IMR-90 (cell line): Measurements from ENCODE around the gene BZW2. TPM values are rescaled to one million over a fixed set of nuclear protein-coding genes. Genes with fewer than 3 reads are reported as not detected.

Experiments
- ATAC-seq: fragments of 200-7000 bp; cut with Tn5 transposase; 2 replicates; pipeline ENCODE4 v1.9.1; 2020; ENCODE audit warnings: low read depth, mild to moderate bottlenecking, moderate library complexity
- BruUV-seq: library from RNA; stranded (reverse); fragments of 400-500 nt; replicated peaks from 2 replicates; lab custom pipeline; 2021; lab: Mats Ljungman, UMichigan
- CTCF ChIA-PET: fragments of 300-600 bp; formaldehyde crosslinking; extraction: SDS; loops from one replicate; lab custom pipeline; 2021; ENCODE audit warnings: antibody characterized with exemption; lab: Yijun Ruan, JAX
- POLR2A ChIA-PET: fragments of 300-600 bp; sonication (Branson Sonifier 250); formaldehyde crosslinking; loops from one replicate; lab custom pipeline; 2022; ENCODE audit warnings: antibody characterized with exemption; ENCODE audit not compliant: unreplicated experiment; lab: Charles Lee
- DNase-seq: peaks from one replicate; pipeline ENCODE4 v3.0.0; 2013
- H2AFZ ChIP-seq: replicated peaks from 2 replicates; pipeline ENCODE3; 2013; ENCODE audit warnings: low read length, mild to moderate bottlenecking; ENCODE audit not compliant: poor library complexity
- H2AK5ac ChIP-seq: 2 replicates; pipeline ENCODE4 v1.6.1; 2013; ENCODE audit warnings: low read depth, low read length, inconsistent platforms
- H2AK9ac ChIP-seq: replicated peaks from 2 replicates; pipeline ENCODE3; 2013; ENCODE audit warnings: mild to moderate bottlenecking, low read depth, low read length, moderate library complexity; ENCODE audit not compliant: poor library complexity
- H2BK120ac ChIP-seq: 2 replicates; pipeline ENCODE4 v1.6.1; 2013; ENCODE audit warnings: low read depth, low read length, inconsistent platforms
- H2BK15ac ChIP-seq: 3 replicates; pipeline ENCODE4 v1.6.1; 2013; ENCODE audit warnings: low read depth, low read length, inconsistent platforms
- H2BK20ac ChIP-seq: 2 replicates; pipeline ENCODE4 v1.6.1; 2013; ENCODE audit warnings: low read depth, mild to moderate bottlenecking, inconsistent platforms, low read length, moderate library complexity
- H2BK5ac ChIP-seq: 2 replicates; pipeline ENCODE4 v1.6.1; 2013; ENCODE audit warnings: mild to moderate bottlenecking, low read depth, low read length, inconsistent platforms; ENCODE audit not compliant: poor library complexity, severe bottlenecking
- H3K14ac ChIP-seq: replicated peaks from 2 replicates; pipeline ENCODE4 v1.6.1; 2013; ENCODE audit warnings: low read depth, low read length, inconsistent platforms
- H3K18ac ChIP-seq: 2 replicates; pipeline ENCODE4 v1.6.1; 2013; ENCODE audit warnings: low read depth, low read length, control low read depth
- H3K23ac ChIP-seq: 2 replicates; pipeline ENCODE4 v1.6.1; 2013; ENCODE audit warnings: low read depth, low read length, inconsistent platforms
- H3K27ac ChIP-seq: 2 replicates; pipeline ENCODE4 v1.5.1; 2013; ENCODE audit warnings: mild to moderate bottlenecking, control low read depth, low read length; ENCODE audit not compliant: insufficient read depth
- H3K27me3 ChIP-seq: 2 replicates; pipeline ENCODE4 v1.6.1; 2013; ENCODE audit warnings: low read length; ENCODE audit not compliant: control insufficient read depth, insufficient read depth
- H3K36me3 ChIP-seq: 2 replicates; pipeline ENCODE4 v1.6.1; 2013; ENCODE audit warnings: low read length, mixed read lengths; ENCODE audit not compliant: control insufficient read depth, insufficient read depth
- H3K4ac ChIP-seq: 2 replicates; pipeline ENCODE4 v1.6.1; 2013; ENCODE audit warnings: low read depth, low read length, inconsistent platforms
- H3K4me1 ChIP-seq: 2 replicates; pipeline ENCODE4 v1.6.1; 2013; ENCODE audit warnings: low read length, mixed read lengths; ENCODE audit not compliant: control insufficient read depth, insufficient read depth
- H3K4me2 ChIP-seq: 2 replicates; pipeline ENCODE4 v1.6.1; 2013; ENCODE audit warnings: low read depth, mild to moderate bottlenecking, control low read depth, low read length, moderate library complexity
- H3K4me3 ChIP-seq: 2 replicates; pipeline ENCODE4 v1.5.1; 2013; ENCODE audit warnings: low read depth, mild to moderate bottlenecking, control low read depth, low read length, moderate library complexity; ENCODE audit not compliant: insufficient read depth
- H3K56ac ChIP-seq: 2 replicates; pipeline ENCODE4 v1.6.1; 2013; ENCODE audit warnings: low read length, inconsistent platforms; ENCODE audit not compliant: insufficient read depth; ENCODE audit errors: extremely low read depth
- H3K79me1 ChIP-seq, 2 experiments: 2 replicates each; pipeline ENCODE4 v1.6.1; 2013; ENCODE audit warnings: low read length in 2 of 2, inconsistent platforms in 1 of 2, low read depth in 1 of 2
- H3K9ac ChIP-seq: 2 replicates; pipeline ENCODE4 v1.6.1; 2013; ENCODE audit warnings: low read depth, low read length, control low read depth
- H3K9me1 ChIP-seq: 2 replicates; pipeline ENCODE4 v1.6.1; 2013; ENCODE audit warnings: low read length, inconsistent platforms; ENCODE audit not compliant: insufficient read depth
- H3K9me3 ChIP-seq: 2 replicates; pipeline ENCODE4 v1.6.1; 2013; ENCODE audit warnings: low read length; ENCODE audit not compliant: control insufficient read depth, insufficient read depth
- H4K20me1 ChIP-seq: 2 replicates; pipeline ENCODE4 v1.6.1; 2013; ENCODE audit warnings: low read length, inconsistent platforms; ENCODE audit not compliant: insufficient read depth
- H4K5ac ChIP-seq: 2 replicates; pipeline ENCODE4 v1.6.1; 2013; ENCODE audit warnings: mild to moderate bottlenecking, low read depth, low read length, control low read depth
- H4K8ac ChIP-seq, 2 experiments: 2 replicates each; pipeline ENCODE4 v1.6.1; 2013; ENCODE audit warnings: low read depth in 2 of 2, low read length in 2 of 2, control low read depth in 1 of 2, inconsistent platforms in 1 of 2
- H4K91ac ChIP-seq: 2 replicates; pipeline ENCODE4 v1.6.1; 2013; ENCODE audit warnings: low read depth, low read length, inconsistent platforms; ENCODE audit not compliant: insufficient read depth
- MXI1 ChIP-seq: IDR thresholded peaks from 2 replicates; pipeline ENCODE4 v1.6.1; 2012; ENCODE audit warnings: low read depth, mild to moderate bottlenecking, low read length, moderate library complexity, borderline replicate concordance
- RCOR1 ChIP-seq: IDR thresholded peaks from 2 replicates; pipeline ENCODE4 v1.6.1; 2012; ENCODE audit warnings: mild to moderate bottlenecking, low read length, improper control_type of control experiment; ENCODE audit not compliant: insufficient replicate concordance
- SMC3 ChIP-seq: fragments of 150-350 bp; IDR thresholded peaks from 2 replicates; pipeline ENCODE4 v1.6.1; 2016; ENCODE audit warnings: low read depth, mild to moderate bottlenecking, antibody characterized with exemption, low read length, moderate library complexity
- WGBS, 2 experiments: methylation state at CpG; one replicate each; pipeline versions ENCODE4 v1.1.5 to v1.1.7; 2013; ENCODE audit warnings: missing lambda C conversion rate in 2 of 2; ENCODE audit not compliant: insufficient read length in 1 of 2; ENCODE audit errors: extremely low coverage in 2 of 2; 5-methylcytosine and 5-hydroxymethylcytosine counted together
- dilution Hi-C: fragments of 300-500 bp; cut with HindIII; formaldehyde crosslinking; loops from one replicate; pipeline ENCODE4 v1.14.3; 2018; ENCODE audit warnings: low sequenced_read_pairs; ENCODE audit not compliant: unreplicated experiment
- in situ Hi-C: fragments of 300-500 bp; cut with MboI; formaldehyde crosslinking; loops from 3 replicates; pipeline ENCODE4 v1.14.3; 2019; ENCODE audit warnings: low sequenced_read_pairs, inconsistent platforms, mixed read lengths
- intact Hi-C: fragments of 100-400 bp; cut with micrococcal nuclease; formaldehyde crosslinking; loops from 2 replicates; pipeline ENCODE4 v1.10.0; 2022
- polyA plus RNA-seq, 3 experiments: library from polyadenylated mRNA; depleted of rRNA; stranded (reverse); fragments of >200 nt; gene quantifications; 2 replicates each; pipeline ENCODE4 v1.2.3, GENCODE V29; 2012; ENCODE audit warnings: low replicate concordance in 1 of 3
- total RNA-seq: library from RNA; depleted of rRNA; stranded (reverse); fragments of >200 nt; gene quantifications from 2 replicates; pipeline ENCODE4 v1.2.3, GENCODE V29; 2012

BZW2 gene
- total and polyA plus RNA-seq, 2 of the 4 experiments (the other 2 are of a cell fraction), result 58.1 to 92.9 TPM

DNA sequence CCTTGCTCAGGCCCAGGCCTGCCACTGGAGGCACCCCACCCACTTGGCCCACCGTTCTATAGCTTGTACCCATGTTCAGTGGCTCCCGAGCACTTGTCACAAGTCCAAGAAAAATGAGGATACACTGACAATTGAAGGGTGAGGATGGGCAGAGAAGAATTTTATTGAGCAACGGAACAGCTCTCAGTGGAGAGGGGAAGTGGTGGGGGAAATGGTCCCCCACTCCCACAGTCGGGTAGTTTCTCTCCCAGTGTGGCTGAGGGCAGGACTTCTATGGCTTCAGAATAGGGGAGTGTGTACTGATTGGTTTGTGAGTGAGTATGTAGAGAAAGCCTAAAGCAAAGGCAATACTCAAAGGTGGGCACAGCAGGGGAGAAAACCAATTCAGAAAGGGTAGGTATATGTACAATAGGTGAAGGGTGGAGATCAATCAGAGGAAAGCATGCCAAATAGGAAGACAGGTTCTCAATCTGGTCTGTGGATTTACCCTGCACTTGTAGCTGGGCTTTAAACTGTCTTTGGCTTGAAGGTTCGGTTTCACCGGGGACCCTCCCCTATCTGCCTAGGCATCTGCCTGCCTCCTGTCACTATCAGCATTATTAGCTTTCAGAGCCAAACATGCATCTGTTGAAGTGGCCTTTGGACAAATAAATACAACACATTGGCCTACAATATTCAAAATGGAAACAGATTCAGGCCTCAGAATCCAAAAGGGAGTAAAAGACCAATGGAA is 98.7 kb downstream of the BZW2 start (continued):
- TF ChIP-seq RCOR1, result no peak

DNA sequence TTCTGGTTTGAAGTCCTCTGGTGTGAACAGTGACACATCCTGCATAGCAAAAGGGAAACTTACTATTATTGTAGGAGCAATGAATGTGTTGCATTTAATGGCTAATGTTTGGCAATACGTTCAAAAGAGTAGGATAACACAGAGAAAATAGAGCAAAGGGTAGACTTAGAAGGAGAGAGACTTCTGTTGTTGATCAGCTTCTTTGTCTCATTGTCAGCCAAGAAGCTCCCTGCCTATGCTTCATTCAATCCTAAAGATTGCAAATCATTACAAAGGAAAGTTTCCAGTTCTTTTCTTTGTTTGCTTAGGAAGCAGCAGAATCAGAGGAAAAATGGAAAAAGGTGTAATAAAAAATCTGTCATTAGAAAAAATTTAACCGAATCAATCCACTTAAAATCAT is 99.7 kb downstream of the BZW2 start:
- H3K14ac ChIP-seq, result 0 out of 2 replicates have a peak overlapping the region, but pooled peaks have one; percentile 6
- H3K4me2 ChIP-seq, result no peak overlapping the region
- H3K9me1 ChIP-seq, result peaks cover 4% of the 10 kb centered on the region; the same call in 1 of the 2 replicates
- H3K36me3 ChIP-seq, result no peaks in the 10 kb centered on the region
- H2AK5ac ChIP-seq, result 0 out of 2 replicates have a peak overlapping the region, but pooled peaks have one; percentile 28
- H3K9ac ChIP-seq, result no peak overlapping the region
- H3K79me1 ChIP-seq, result no peaks in the 10 kb centered on the region
- no peak overlapping the region for H2BK15ac ChIP-seq
- no peak overlapping the region for H3K23ac ChIP-seq
- H3K56ac ChIP-seq, result no peak overlapping the region
- no peak overlapping the region for H4K8ac ChIP-seq
- POLR2A ChIA-PET, result no interaction called here
- no peak overlapping the region for H4K5ac ChIP-seq
- H3K4me1 ChIP-seq, result peaks cover 2% of the 10 kb centered on the region
- H3K4ac ChIP-seq, result no peak overlapping the region; the same call in 1 of the 2 replicates
- H2AFZ ChIP-seq, result no peak overlapping the region
- H3K4me3 ChIP-seq, result no peak overlapping the region
- no peak for ATAC-seq
- TF ChIP-seq MXI1 (no peak), SMC3 (no peak)
- H3K27ac ChIP-seq, result no peak overlapping the region
- dilution Hi-C loops (no loop called here), intact Hi-C loops (no loop called here), in situ Hi-C loops (no loop called here)
- no peak overlapping the region for H2BK5ac ChIP-seq
- H3K9me3 ChIP-seq, result no peaks in the 10 kb centered on the region
- CTCF ChIA-PET, result interaction anchor here (1.4 kb wide), 1 partner anchor 30 kb away, joined by 3 read pairs; no protein-coding TSS in a partner anchor
- no peak for DNase-seq
- WGBS, 2 experiments, result no CpG with 5 or more reads among the region's 2 CpGs
- no TSS peak for BruUV-seq
- no peak overlapping the region for H4K91ac ChIP-seq
- no peak overlapping the region for H2AK9ac ChIP-seq
- no peak overlapping the region for H3K18ac ChIP-seq
- H2BK120ac ChIP-seq, result no peak overlapping the region
- no peak overlapping the region for H2BK20ac ChIP-seq
- H3K27me3 ChIP-seq, result no peaks in the 10 kb centered on the region
- no peaks in the 10 kb centered on the region for H4K20me1 ChIP-seq
